Stimulated activated CD4-positive, alpha-beta T cell treated with anti-CD3 and anti-CD28 coated beads, TNF-alpha, amount 100 ng/mL, for 1 hour (primary cell): ENCODE measurements around the gene HERC2.
"Not testable (repeated sequence)": the region's sequence is repeated elsewhere in the genome, so short reads cannot be mapped to it uniquely, and the experiment has no call there.

Experiments
- DNase-seq, 3 donors: peaks; one replicate each; pipeline ENCODE4 v3.0.0-alpha.2; 2020; ENCODE audit warnings: low read depth in 3 of 3, low spot score in 1 of 3

The HERC2 gene

GRCh38 chr15:28131946-28132345, 190.0 kb downstream of the HERC2 start:
- DNase-seq = no peak

- DNase-seq = no peak
Observed at GRCh38 chr15:28131400-28131799, 190.6 kb downstream of the HERC2 start.

GRCh38 chr15:28130651-28131050, 191.3 kb downstream of the HERC2 start:
- no peak for DNase-seq

GRCh38 chr15:28129231-28129848, 192.6 kb downstream of the HERC2 start:
- DNase-seq = no peak

- no peak for DNase-seq
Observed at GRCh38 chr15:28128031-28128430, 193.9 kb downstream of the HERC2 start.

GRCh38 chr15:28127036-28127435, 194.9 kb downstream of the HERC2 start:
- DNase-seq = no peak

GRCh38 chr15:28125673-28126651, 196.0 kb downstream of the HERC2 start:
- no peak for DNase-seq

GRCh38 chr15:28124841-28125240, 197.1 kb downstream of the HERC2 start:
- no peak for DNase-seq

GRCh38 chr15:28123408-28124023, 198.5 kb downstream of the HERC2 start:
- DNase-seq = peak in 1 of 3 donors; percentile 28

GRCh38 chr15:28122038-28122949, 199.7 kb downstream of the HERC2 start:
- no peak for DNase-seq

GRCh38 chr15:28121577-28121976, 200.4 kb downstream of the HERC2 start:
- DNase-seq = not testable (repeated sequence)

- DNase-seq = no peak
Observed at GRCh38 chr15:28120359-28120640, 201.7 kb downstream of the HERC2 start.

- no peak for DNase-seq
Observed at GRCh38 chr15:28118531-28118930, 203.4 kb downstream of the HERC2 start.

GRCh38 chr15:28118083-28118482, 203.9 kb downstream of the HERC2 start:
- DNase-seq = no peak

GRCh38 chr15:28117432-28117990, 204.5 kb downstream of the HERC2 start:
- DNase-seq = no peak

- no peak for DNase-seq
Observed at GRCh38 chr15:28116521-28117431, 205.2 kb downstream of the HERC2 start.

- DNase-seq = no peak
Observed at GRCh38 chr15:28115871-28116270, 206.1 kb downstream of the HERC2 start.

- DNase-seq = no peak
Observed at GRCh38 chr15:28114721-28115622, 207.0 kb downstream of the HERC2 start.

GRCh38 chr15:28114114-28114455, 207.9 kb downstream of the HERC2 start:
- DNase-seq = no peak
